Forelimb muscle (tissue), 1 donor: ENCODE results near the gene BMP8B. TPM values are rescaled to one million over a fixed set of nuclear protein-coding genes. Genes with fewer than 3 reads are reported as not detected.
"Not testable (repeated sequence)": the region's sequence is repeated elsewhere in the genome, so short reads cannot be mapped to it uniquely, and the experiment has no call there.

Experiments used
- DNase-seq: peaks from one replicate; pipeline ENCODE4 v3.0.0-alpha.2; 2013; ENCODE audit warnings: low read depth
- polyA plus RNA-seq: library from polyadenylated mRNA; unstranded; fragments of 120-200 nt; gene quantifications from one replicate; pipeline ENCODE4 v1.2.1, GENCODE V29; 2013; ENCODE audit not compliant: insufficient read length

BMP8B gene
- polyA plus RNA-seq, 1 donor, result 1.3 TPM

GRCh38 chr1:39779137-39779536, 9.5 kb downstream of the BMP8B start:
- no peak for DNase-seq

- not testable (repeated sequence) for DNase-seq
Observed at GRCh38 chr1:39778463-39779099, 10.1 kb downstream of the BMP8B start.

- DNase-seq, result not testable (repeated sequence)
Observed at GRCh38 chr1:39777896-39778295, 10.8 kb downstream of the BMP8B start.

- DNase-seq, result no peak
Observed at GRCh38 chr1:39777306-39777705, 11.4 kb downstream of the BMP8B start.

GRCh38 chr1:39776886-39777285, 11.8 kb downstream of the BMP8B start:
- DNase-seq, result no peak

GRCh38 chr1:39776400-39776713, 12.3 kb downstream of the BMP8B start:
- DNase-seq, result no peak

GRCh38 chr1:39775676-39776399, 12.8 kb downstream of the BMP8B start:
- DNase-seq, result not testable (repeated sequence)

- not testable (repeated sequence) for DNase-seq
Observed at GRCh38 chr1:39775141-39775540, 13.5 kb downstream of the BMP8B start.

GRCh38 chr1:39773369-39773979, 15.2 kb downstream of the BMP8B start:
- not testable (repeated sequence) for DNase-seq

GRCh38 chr1:39771022-39771532, 17.6 kb downstream of the BMP8B start, which contains the start of gene OXCT2:
Gene OXCT2 (minus strand): TSS chr1:39771348. CDS start chr1:39771255, 93 bp downstream.
- DNase-seq, result not testable (repeated sequence)

- not testable (repeated sequence) for DNase-seq
Observed at GRCh38 chr1:39770100-39771021, 18.3 kb downstream of the BMP8B start.

GRCh38 chr1:39769502-39769901, 19.2 kb downstream of the BMP8B start:
- DNase-seq, result not testable (repeated sequence)

- not testable (repeated sequence) for DNase-seq
Observed at GRCh38 chr1:39766466-39766865, 22.2 kb downstream of the BMP8B start.

- DNase-seq, result not testable (repeated sequence)
Observed at GRCh38 chr1:39764512-39764911, 24.2 kb downstream of the BMP8B start.

- DNase-seq, result not testable (repeated sequence)
Observed at GRCh38 chr1:39763619-39764374, 24.9 kb downstream of the BMP8B start.

GRCh38 chr1:39762550-39763540, 25.8 kb downstream of the BMP8B start:
- DNase-seq, result no peak

- DNase-seq, result no peak
Observed at GRCh38 chr1:39761557-39762260, 27.0 kb downstream of the BMP8B start.

- no peak for DNase-seq
Observed at GRCh38 chr1:39761016-39761415, 27.6 kb downstream of the BMP8B start.
